ENCODE measurements around the gene PRKAA2.

DNA sequence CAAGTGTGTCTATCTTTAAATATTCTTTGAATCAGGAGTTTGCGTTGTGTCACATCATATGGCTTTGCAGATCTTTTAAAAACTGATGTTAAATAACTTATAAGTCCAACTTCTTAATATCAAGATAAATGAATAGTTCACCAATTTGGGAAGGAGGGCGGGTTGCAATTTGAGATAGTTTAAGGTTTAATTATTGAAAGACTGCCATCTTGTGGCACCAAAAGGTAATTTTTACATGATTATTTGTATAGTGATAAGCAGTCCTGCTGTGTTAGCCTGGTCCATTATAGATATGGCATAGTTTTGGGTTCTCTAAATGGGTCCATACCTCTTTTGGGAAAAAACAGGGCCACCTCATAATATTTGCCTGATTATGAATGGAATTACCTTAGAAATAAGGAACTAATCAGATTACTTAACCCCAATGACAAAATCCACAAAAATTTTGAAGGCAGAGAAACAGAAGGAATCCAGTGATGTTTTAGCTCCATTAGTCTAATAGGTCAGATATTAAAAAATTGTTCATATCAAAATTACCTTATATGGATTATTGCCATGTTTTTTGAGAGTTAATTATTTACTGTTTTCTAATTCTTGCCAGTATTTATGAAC, 64.3 kb downstream of the PRKAA2 start:
- TF ChIP-seq, protein P1, sequence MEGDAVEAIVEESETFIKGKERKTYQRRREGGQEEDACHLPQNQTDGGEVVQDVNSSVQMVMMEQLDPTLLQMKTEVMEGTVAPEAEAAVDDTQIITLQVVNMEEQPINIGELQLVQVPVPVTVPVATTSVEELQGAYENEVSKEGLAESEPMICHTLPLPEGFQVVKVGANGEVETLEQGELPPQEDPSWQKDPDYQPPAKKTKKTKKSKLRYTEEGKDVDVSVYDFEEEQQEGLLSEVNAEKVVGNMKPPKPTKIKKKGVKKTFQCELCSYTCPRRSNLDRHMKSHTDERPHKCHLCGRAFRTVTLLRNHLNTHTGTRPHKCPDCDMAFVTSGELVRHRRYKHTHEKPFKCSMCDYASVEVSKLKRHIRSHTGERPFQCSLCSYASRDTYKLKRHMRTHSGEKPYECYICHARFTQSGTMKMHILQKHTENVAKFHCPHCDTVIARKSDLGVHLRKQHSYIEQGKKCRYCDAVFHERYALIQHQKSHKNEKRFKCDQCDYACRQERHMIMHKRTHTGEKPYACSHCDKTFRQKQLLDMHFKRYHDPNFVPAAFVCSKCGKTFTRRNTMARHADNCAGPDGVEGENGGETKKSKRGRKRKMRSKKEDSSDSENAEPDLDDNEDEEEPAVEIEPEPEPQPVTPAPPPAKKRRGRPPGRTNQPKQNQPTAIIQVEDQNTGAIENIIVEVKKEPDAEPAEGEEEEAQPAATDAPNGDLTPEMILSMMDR (IDR thresholded peaks at IDR 0.05; ENCODE audit: low read length): peak; percentile 56
- TF ChIP-seq EZH2 (IDR thresholded peaks at IDR 0.05; ENCODE audit: borderline replicate concordance, low read length): no peak
